HL-60 (cell line): ENCODE results near the gene AQP6.

Source experiments
- DNase-seq, 2 experiments: peaks; one replicate each; pipeline ENCODE4 v3.0.0-alpha.2; 2010 to 2020; ENCODE audit warnings: low read depth in 1 of 2, low spot score in 1 of 2
- H3K27ac ChIP-seq: fragments of 250-450 bp; sonication (Bioruptor Pico); replicated peaks from 2 replicates; pipeline ENCODE4 v1.5.1; 2020; ENCODE audit warnings: mild to moderate bottlenecking, moderate library complexity
- H3K27me3 ChIP-seq: fragments of 250-450 bp; sonication (Bioruptor Pico); 2 replicates; pipeline ENCODE4 v1.5.1; 2021; ENCODE audit warnings: mild to moderate bottlenecking, moderate library complexity; ENCODE audit not compliant: insufficient read depth, poor library complexity, severe bottlenecking
- H3K4me3 ChIP-seq: replicated peaks from 2 replicates; pipeline ENCODE4 v1.5.1; 2011; ENCODE audit warnings: mild to moderate bottlenecking, control low read depth, low read length; ENCODE audit not compliant: insufficient read depth
- CTCF ChIP-seq: IDR thresholded peaks from one replicate; pipeline ENCODE4 v1.5.1; 2011; ENCODE audit warnings: low read length, control low read depth, inconsistent platforms; ENCODE audit not compliant: insufficient read depth
- GABPA ChIP-seq: IDR thresholded peaks from 2 replicates; pipeline ENCODE4 v1.6.1; 2012; ENCODE audit warnings: low read depth
- POLR2AphosphoS5 ChIP-seq: IDR thresholded peaks from 2 replicates; pipeline ENCODE4 v1.6.1; 2012; ENCODE audit warnings: low read depth
- REST ChIP-seq: IDR thresholded peaks from 2 replicates; pipeline ENCODE4 v1.6.1; 2012; ENCODE audit warnings: low read depth; ENCODE audit not compliant: insufficient replicate concordance
- SPI1 ChIP-seq: IDR thresholded peaks from 2 replicates; pipeline ENCODE4 v1.6.1; 2012; ENCODE audit warnings: low read depth, mild to moderate bottlenecking, borderline replicate concordance
- long read RNA-seq: library from polyadenylated mRNA; unstranded; transcript quantifications from one replicate; pipeline ENCODE4 v2.0.0, GENCODE V29; 2020

AQP6 gene
- long read RNA-seq, partial matches to known transcripts = 0 of 1 reads
- long read RNA-seq, other reads (novel, unspliced or antisense) = 1 of 1 reads

GRCh38 chr12:49972641-49973360 lies at the start of gene AQP6:
TSS of gene AQP6 (plus strand) at chr12:49972947. CDS start at chr12:49973174, 227 bp downstream.
- DNase-seq = no peak
- Histone ChIP-seq H3K4me3 (no peak within 1 kb of the TSS), H3K27ac (no peak within 1 kb of the TSS), H3K27me3 (no peaks in the 10 kb centered on the region)
- no peak for TF ChIP-seq GABPA
- no peak for TF ChIP-seq SPI1
- no peak for TF ChIP-seq POLR2AphosphoS5
- TF ChIP-seq CTCF = no peak
- no peak for TF ChIP-seq REST

- TF ChIP-seq POLR2AphosphoS5 (no peak), GABPA (no peak), REST (no peak), SPI1 (no peak), CTCF (no peak)
- H3K27ac ChIP-seq = no peak overlapping the region
- no peak for DNase-seq
- H3K4me3 ChIP-seq = no peak overlapping the region
- no peaks in the 10 kb centered on the region for H3K27me3 ChIP-seq
Measured at GRCh38 chr12:49923035-49923644, 49.6 kb upstream of the AQP6 start.

GRCh38 chr12:49923880-49924556 lies 48.7 kb upstream of the AQP6 start:
- no peak for DNase-seq
- Histone ChIP-seq H3K4me3 (no peak overlapping the region), H3K27ac (no peak overlapping the region), H3K27me3 (no peaks in the 10 kb centered on the region)
- TF ChIP-seq REST (no peak), GABPA (no peak), SPI1 (no peak), POLR2AphosphoS5 (no peak), CTCF (no peak)
